OCI-LY3 (cell line): ENCODE data around the gene P4HB.

Experiments
- H2AFZ ChIP-seq: fragments of 200-600, 300-600 bp; shearing (Covaris generic); 2 replicates; pipeline ENCODE4 v1.6.0; 2014; ENCODE audit warnings: antibody characterized with exemption, low read depth, low read length
- H3K27ac ChIP-seq: fragments of 200-600, 300-600 bp; sonication (generic); 2 replicates; pipeline ENCODE4 v1.5.1; 2014; ENCODE audit warnings: mild to moderate bottlenecking, low read length, moderate library complexity, mixed read lengths
- H3K27me3 ChIP-seq: fragments of 200-600, 300-600 bp; sonication (generic); 2 replicates; pipeline ENCODE4 v1.6.1; 2014; ENCODE audit warnings: low read depth, low read length, mixed read lengths
- H3K36me3 ChIP-seq: fragments of 200-600, 300-600 bp; sonication (generic); replicated peaks from 2 replicates; pipeline ENCODE3; 2014; ENCODE audit warnings: low read depth, low read length, mixed read lengths
- H3K4me1 ChIP-seq: fragments of 300-600, 200-600 bp; sonication (generic); 2 replicates; pipeline ENCODE4 v1.6.1; 2014; ENCODE audit warnings: low read length, mixed read lengths
- H3K4me2 ChIP-seq: fragments of 200-600, 300-600 bp; sonication (generic); 2 replicates; pipeline ENCODE4 v1.6.1; 2014; ENCODE audit warnings: low read length, mixed read lengths
- H3K4me3 ChIP-seq: fragments of 300-600, 200-600 bp; sonication (generic); 2 replicates; pipeline ENCODE4 v1.5.1; 2014; ENCODE audit warnings: antibody characterized with exemption, mild to moderate bottlenecking, low read length, moderate library complexity
- H3K79me2 ChIP-seq: fragments of 300-600, 200-600 bp; shearing (Covaris generic); 2 replicates; pipeline ENCODE4 v1.6.1; 2014; ENCODE audit warnings: mild to moderate bottlenecking, low read length, mixed read lengths
- H3K9ac ChIP-seq: fragments of 300-600, 200-600 bp; shearing (Covaris generic); 2 replicates; pipeline ENCODE4 v1.6.0; 2014; ENCODE audit warnings: mild to moderate bottlenecking, low read length, moderate library complexity
- H3K9me3 ChIP-seq: fragments of 200-600, 300-600 bp; shearing (Covaris generic); 2 replicates; pipeline ENCODE4 v1.6.1; 2014; ENCODE audit warnings: low read length, mixed read lengths; ENCODE audit not compliant: insufficient read depth
- H4K20me1 ChIP-seq: fragments of 200-600, 300-600 bp; sonication (generic); 2 replicates; pipeline ENCODE4 v1.6.1; 2016; ENCODE audit warnings: low read length, mixed read lengths; ENCODE audit not compliant: insufficient read depth
- EZH2phosphoT487 ChIP-seq: fragments of 200-600 bp; shearing (Covaris generic); IDR thresholded peaks from 2 replicates; pipeline ENCODE4 v1.6.1; 2018; ENCODE audit warnings: antibody characterized with exemption, mixed run types, low read depth
- TF ChIP-seq, protein P1 (sequence below): fragments of 200-600, 300-600 bp; sonication (generic); IDR thresholded peaks from 2 replicates; pipeline ENCODE4 v1.5.1; 2014; ENCODE audit warnings: antibody characterized with exemption, low read length, low read depth

P4HB gene

DNA sequence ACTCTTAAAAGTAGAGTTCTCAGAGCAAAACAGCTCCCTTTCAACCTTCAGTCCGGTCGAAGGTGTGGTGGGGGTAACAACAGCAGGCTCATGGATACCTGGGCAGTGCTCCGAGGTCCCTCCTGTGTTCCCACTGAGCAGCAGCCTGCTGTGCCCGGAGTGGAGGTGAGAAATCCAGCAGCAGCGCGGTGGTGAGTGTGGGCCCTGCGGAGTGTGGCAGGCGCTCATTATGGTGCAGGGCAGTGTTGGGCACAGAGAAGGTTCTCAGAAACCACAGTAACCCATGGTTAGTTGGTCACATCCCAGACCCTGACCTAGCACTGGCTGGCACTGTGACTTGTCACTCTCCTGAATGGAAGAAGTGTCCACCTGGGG lies 5.0 kb upstream of the P4HB start:
- no peak overlapping the region for H3K9ac ChIP-seq
- no peak overlapping the region for H3K4me2 ChIP-seq
- peaks cover 28% of the 10 kb centered on the region for H3K4me1 ChIP-seq
- no peaks in the 10 kb centered on the region for H3K9me3 ChIP-seq
- no peaks in the 10 kb centered on the region for H3K27me3 ChIP-seq
- no peak overlapping the region for H2AFZ ChIP-seq
- TF ChIP-seq, protein P1, sequence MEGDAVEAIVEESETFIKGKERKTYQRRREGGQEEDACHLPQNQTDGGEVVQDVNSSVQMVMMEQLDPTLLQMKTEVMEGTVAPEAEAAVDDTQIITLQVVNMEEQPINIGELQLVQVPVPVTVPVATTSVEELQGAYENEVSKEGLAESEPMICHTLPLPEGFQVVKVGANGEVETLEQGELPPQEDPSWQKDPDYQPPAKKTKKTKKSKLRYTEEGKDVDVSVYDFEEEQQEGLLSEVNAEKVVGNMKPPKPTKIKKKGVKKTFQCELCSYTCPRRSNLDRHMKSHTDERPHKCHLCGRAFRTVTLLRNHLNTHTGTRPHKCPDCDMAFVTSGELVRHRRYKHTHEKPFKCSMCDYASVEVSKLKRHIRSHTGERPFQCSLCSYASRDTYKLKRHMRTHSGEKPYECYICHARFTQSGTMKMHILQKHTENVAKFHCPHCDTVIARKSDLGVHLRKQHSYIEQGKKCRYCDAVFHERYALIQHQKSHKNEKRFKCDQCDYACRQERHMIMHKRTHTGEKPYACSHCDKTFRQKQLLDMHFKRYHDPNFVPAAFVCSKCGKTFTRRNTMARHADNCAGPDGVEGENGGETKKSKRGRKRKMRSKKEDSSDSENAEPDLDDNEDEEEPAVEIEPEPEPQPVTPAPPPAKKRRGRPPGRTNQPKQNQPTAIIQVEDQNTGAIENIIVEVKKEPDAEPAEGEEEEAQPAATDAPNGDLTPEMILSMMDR: no peak
- TF ChIP-seq EZH2phosphoT487: no peak
- H3K27ac ChIP-seq: no peak overlapping the region
- peaks cover 52% of the 10 kb centered on the region for H3K79me2 ChIP-seq
- H4K20me1 ChIP-seq: peaks cover 25% of the 10 kb centered on the region
- peaks cover 39% of the 10 kb centered on the region for H3K36me3 ChIP-seq
- no peak overlapping the region for H3K4me3 ChIP-seq

- H4K20me1 ChIP-seq: peaks cover 19% of the 10 kb centered on the region; the same call in 1 of the 2 replicates
- peaks cover 30% of the 10 kb centered on the region for H3K4me1 ChIP-seq
- H3K79me2 ChIP-seq: peaks cover 52% of the 10 kb centered on the region
Measured at GRCh38 chr17:81863833-81864768, 3.8 kb upstream of the P4HB start.

DNA sequence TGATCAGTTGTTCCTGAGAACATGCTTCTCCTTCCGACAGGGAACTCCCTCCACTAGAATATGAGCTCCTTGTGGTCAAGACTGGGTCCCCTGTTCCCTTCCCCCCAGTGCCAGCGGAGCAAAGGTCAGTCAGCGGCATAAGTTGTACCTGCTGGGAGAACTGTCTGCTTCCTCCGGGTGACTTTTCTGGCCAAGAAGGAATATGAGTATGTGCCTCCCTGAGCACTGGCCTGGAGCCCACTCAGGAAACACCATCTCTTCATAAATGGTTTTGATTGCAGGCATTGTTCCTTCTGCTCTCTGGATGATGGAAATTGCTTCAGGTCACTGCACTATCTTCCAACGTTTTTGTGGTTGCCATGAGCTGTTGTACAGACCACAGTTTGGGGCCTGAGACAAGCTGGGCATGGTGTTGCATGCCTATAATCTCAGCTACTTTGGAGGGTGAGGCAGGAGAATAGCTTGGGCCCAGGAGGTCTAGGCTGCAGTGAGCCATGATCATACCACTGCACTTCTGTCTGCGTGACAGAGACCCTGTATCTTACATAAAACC lies 2.9 kb upstream of the P4HB start:
- no peak for TF ChIP-seq EZH2phosphoT487
- TF ChIP-seq, protein P1: no peak
- no peak overlapping the region for H3K4me2 ChIP-seq
- H3K9me3 ChIP-seq: no peaks in the 10 kb centered on the region
- H3K27ac ChIP-seq: no peak overlapping the region
- no peaks in the 10 kb centered on the region for H3K27me3 ChIP-seq
- H3K79me2 ChIP-seq: peaks cover 57% of the 10 kb centered on the region
- H2AFZ ChIP-seq: no peak overlapping the region
- H3K4me1 ChIP-seq: peaks cover 34% of the 10 kb centered on the region
- peaks cover 19% of the 10 kb centered on the region for H4K20me1 ChIP-seq
- H3K36me3 ChIP-seq: peaks cover 39% of the 10 kb centered on the region
- H3K4me3 ChIP-seq: no peak overlapping the region
- no peak overlapping the region for H3K9ac ChIP-seq

More at GRCh38 chr17:81863833-81864768, 3.8 kb upstream of the P4HB start:
- no peaks in the 10 kb centered on the region for H3K9me3 ChIP-seq
- peaks cover 37% of the 10 kb centered on the region for H3K36me3 ChIP-seq
- no peaks in the 10 kb centered on the region for H3K27me3 ChIP-seq
- H3K9ac ChIP-seq: no peak overlapping the region
- H3K4me3 ChIP-seq: no peak overlapping the region
- H3K4me2 ChIP-seq: no peak overlapping the region
- no peak for TF ChIP-seq EZH2phosphoT487
- TF ChIP-seq, protein P1: no peak
- H2AFZ ChIP-seq: no peak overlapping the region
- no peak overlapping the region for H3K27ac ChIP-seq

DNA sequence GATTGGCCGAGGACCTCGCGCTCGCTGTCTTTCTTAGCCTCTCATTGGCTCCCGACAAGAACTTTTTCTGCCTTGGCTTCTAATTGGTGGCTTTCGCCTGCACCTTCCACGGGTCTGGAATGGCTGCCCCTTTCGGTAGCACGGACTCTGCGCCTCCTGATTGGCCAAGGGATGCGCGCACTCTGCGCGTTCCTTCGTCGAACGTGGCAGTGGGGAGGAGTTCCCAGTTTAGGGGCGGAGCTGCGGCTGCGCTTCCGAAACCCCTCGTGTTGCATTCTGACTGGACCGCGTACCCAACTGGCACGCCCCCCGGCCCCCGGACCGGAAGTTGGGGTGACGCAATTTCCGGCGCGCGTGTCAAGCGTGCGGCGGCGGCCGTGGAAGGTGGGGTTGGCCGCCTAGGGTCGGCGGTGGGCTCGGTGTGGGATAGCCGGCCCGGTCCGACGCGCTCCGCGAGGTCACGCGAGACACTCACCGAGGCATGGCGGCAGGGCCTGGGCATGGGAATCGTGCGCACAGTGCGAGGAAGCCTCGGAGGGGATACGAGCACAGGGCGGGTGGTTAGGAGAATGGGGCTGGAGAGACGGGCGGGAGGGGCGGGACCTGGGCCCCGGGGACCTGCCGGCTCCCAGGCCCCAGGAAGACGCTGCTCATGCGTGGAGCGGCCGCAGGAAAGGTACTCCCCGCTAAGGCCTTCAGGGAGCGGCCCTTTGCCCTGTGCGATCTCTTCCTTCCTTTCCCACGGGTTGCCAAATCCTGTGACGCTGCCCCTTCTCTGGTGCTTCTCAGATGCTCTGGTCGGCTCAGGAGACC lies 627 bp upstream of the P4HB start:
- Histone ChIP-seq H3K9ac (peak overlapping the region; percentile 82), H3K9me3 (no peaks in the 10 kb centered on the region), H3K4me2 (peak overlapping the region; percentile 76), H3K4me3 (peak overlapping the region; percentile 91), H3K4me1 (peaks cover 23% of the 10 kb centered on the region), H4K20me1 (peaks cover 23% of the 10 kb centered on the region), H3K27ac (peak overlapping the region; percentile 61), H3K36me3 (peaks cover 42% of the 10 kb centered on the region), H2AFZ (no peak overlapping the region), H3K27me3 (no peaks in the 10 kb centered on the region), H3K79me2 (peaks cover 78% of the 10 kb centered on the region)
- TF ChIP-seq, protein P1: no peak
- no peak for TF ChIP-seq EZH2phosphoT487
